Upper lobe of right lung (tissue), 1 donor: ENCODE measurements around the gene KCNT1. TPM values are rescaled to one million over a fixed set of nuclear protein-coding genes. Genes with fewer than 3 reads are reported as not detected.

Experiments
- ATAC-seq: fragments of 200-7000 bp; cut with Tn5 transposase; one replicate; pipeline ENCODE4 v1.9.1; 2020; ENCODE audit warnings: mild to moderate bottlenecking, moderate library complexity
- DNase-seq: peaks from one replicate; pipeline ENCODE4 v3.0.0-alpha.2; 2020
- H3K27ac ChIP-seq: fragments of 200-600 bp; one replicate; pipeline ENCODE4 v1.8.0; 2022
- H3K27me3 ChIP-seq: fragments of 200-600 bp; one replicate; pipeline ENCODE4 v1.8.0; 2022; ENCODE audit warnings: mild to moderate bottlenecking
- H3K36me3 ChIP-seq: fragments of 200-600 bp; one replicate; pipeline ENCODE4 v1.8.0; 2022
- H3K4me1 ChIP-seq: fragments of 200-600 bp; one replicate; pipeline ENCODE4 v1.8.0; 2022
- H3K4me3 ChIP-seq: fragments of 200-600 bp; one replicate; pipeline ENCODE4 v1.8.0; 2022; ENCODE audit warnings: mild to moderate bottlenecking
- H3K9me3 ChIP-seq: fragments of 200-600 bp; one replicate; pipeline ENCODE4 v1.8.0; 2022
- CTCF ChIP-seq: fragments of 200-600 bp; IDR thresholded peaks from one replicate; pipeline ENCODE4 v1.8.0; 2022; ENCODE audit warnings: antibody characterized with exemption
- intact Hi-C: fragments of 100-400 bp; cut with DNase I; formaldehyde crosslinking; loops from one replicate; pipeline ENCODE4 v1.11.0; 2022
- total RNA-seq: library from RNA; stranded (reverse); fragmentation: NEBNext Ultra II Directional; extraction: Animal tissue kit (Norgen Biotek cat#: 25700); gene quantifications from one replicate; pipeline ENCODE4 v1.2.1, GENCODE V29; 2021
- donor health status: DM: no; HTN: yes; CAD: no; lungs with severe emphysema.

Gene KCNT1
- total RNA-seq, 1 donor from 2014 or later: 0.29 TPM

- H3K9me3 ChIP-seq: no peaks in the 10 kb centered on the region
- ATAC-seq (no peak), DNase-seq (no peak)
- no peaks in the 10 kb centered on the region for H3K36me3 ChIP-seq
- no peak overlapping the region for H3K4me3 ChIP-seq
- intact Hi-C loops: no loop called here
- H3K27me3 ChIP-seq: peaks cover 7% of the 10 kb centered on the region
- no peak overlapping the region for H3K27ac ChIP-seq
- TF ChIP-seq CTCF: no peak
- H3K4me1 ChIP-seq: no peaks in the 10 kb centered on the region
Observed at GRCh38 chr9:135727257-135727875, 25.4 kb downstream of the KCNT1 start.

- Histone ChIP-seq H3K4me3 (no peak overlapping the region), H3K27me3 (peaks cover 7% of the 10 kb centered on the region), H3K9me3 (no peaks in the 10 kb centered on the region), H3K27ac (no peak overlapping the region), H3K36me3 (no peaks in the 10 kb centered on the region), H3K4me1 (no peaks in the 10 kb centered on the region)
- TF ChIP-seq CTCF: no peak
- no peak for ATAC-seq
- intact Hi-C loops: no loop called here
- DNase-seq: no peak
Observed at GRCh38 chr9:135728436-135729110, 26.6 kb downstream of the KCNT1 start.

- no peak overlapping the region for H3K27ac ChIP-seq
- no peak for TF ChIP-seq CTCF
- intact Hi-C loops: no loop called here
- DNase-seq: no peak
- peaks cover 5% of the 10 kb centered on the region for H3K27me3 ChIP-seq
- ATAC-seq: no peak
- H3K36me3 ChIP-seq: no peaks in the 10 kb centered on the region
- no peaks in the 10 kb centered on the region for H3K9me3 ChIP-seq
- H3K4me3 ChIP-seq: no peak overlapping the region
- H3K4me1 ChIP-seq: no peaks in the 10 kb centered on the region
Observed at GRCh38 chr9:135729480-135729879, 27.5 kb downstream of the KCNT1 start.

GRCh38 chr9:135731454-135731853, 29.5 kb downstream of the KCNT1 start:
- peaks cover 7% of the 10 kb centered on the region for H3K27me3 ChIP-seq
- intact Hi-C loops: no loop called here
- TF ChIP-seq CTCF: no peak
- H3K27ac ChIP-seq: no peak overlapping the region
- H3K4me1 ChIP-seq: no peaks in the 10 kb centered on the region
- H3K9me3 ChIP-seq: no peaks in the 10 kb centered on the region
- DNase-seq: no peak
- ATAC-seq: no peak
- H3K4me3 ChIP-seq: no peak overlapping the region
- H3K36me3 ChIP-seq: no peaks in the 10 kb centered on the region

GRCh38 chr9:135732569-135733257, 30.7 kb downstream of the KCNT1 start:
- Histone ChIP-seq H3K9me3 (no peaks in the 10 kb centered on the region), H3K4me3 (no peak overlapping the region), H3K27ac (no peak overlapping the region), H3K36me3 (no peaks in the 10 kb centered on the region), H3K27me3 (peaks cover 18% of the 10 kb centered on the region), H3K4me1 (no peaks in the 10 kb centered on the region)
- no peak for TF ChIP-seq CTCF
- intact Hi-C loops: no loop called here
- DNase-seq (no peak), ATAC-seq (no peak)
